Esophagus muscularis mucosa (tissue), 3 donors: ENCODE measurements around the gene TP53I11.

Experiments
- CTCF ChIP-seq, 3 experiments: fragments of 200-600 bp in 2 of 3; fragments of 450-650 bp in 1 of 3; sonication (generic) in 2 of 3; IDR thresholded peaks; one replicate each; pipeline ENCODE4 v1.5.1; 2017 to 2019; ENCODE audit warnings: antibody characterized with exemption in 3 of 3, mild to moderate bottlenecking in 2 of 3, moderate library complexity in 1 of 3
- POLR2A ChIP-seq: fragments of 450-650 bp; IDR thresholded peaks from one replicate; pipeline ENCODE4 v1.6.1; 2017; ENCODE audit warnings: antibody characterized with exemption, moderate library complexity, mild to moderate bottlenecking, low read depth
- POLR2AphosphoS5 ChIP-seq, 2 donors: sonication (generic); formaldehyde crosslinking; IDR thresholded peaks; one replicate each; pipeline ENCODE4 v1.6.1; 2017; ENCODE audit warnings: antibody characterized with exemption in 2 of 2

GRCh38 chr11:44992181-44992582, 41.5 kb upstream of the TP53I11 start:
- TF ChIP-seq POLR2A (no peak), CTCF (IDR thresholded peaks at IDR 0.05) (no peak), POLR2AphosphoS5 (IDR thresholded peaks at IDR 0.05) (no peak)
